HepG2 (cell line): ENCODE measurements around the gene SNAPC3. TPM values are rescaled to one million over a fixed set of nuclear protein-coding genes. Genes with fewer than 3 reads are reported as not detected.

Experiments
- ATAC-seq: fragments of 200-7000 bp; cut with Tn5 transposase; 3 replicates; pipeline ENCODE4 v1.9.1; 2020; ENCODE audit warnings: mild to moderate bottlenecking, moderate library complexity
- BruUV-seq: library from RNA; stranded (reverse); fragments of 400-500 nt; replicated peaks from 2 replicates; lab custom pipeline; 2021; lab: Mats Ljungman, UMichigan
- CTCF ChIA-PET: fragments of 300-600 bp; formaldehyde crosslinking; extraction: SDS; loops from one replicate; lab custom pipeline; 2021; ENCODE audit warnings: low total read pairs, inconsistent platforms, low intra/inter-chr PET ratio; lab: Yijun Ruan, JAX
- POLR2A ChIA-PET: fragments of 350-600 bp; sonication (Branson Sonifier 250); formaldehyde crosslinking; loops from one replicate; lab custom pipeline; 2020; ENCODE audit warnings: antibody characterized with exemption, inconsistent platforms; lab: Yijun Ruan, JAX
- DNase-seq: peaks from one replicate; pipeline ENCODE4 v3.0.0-alpha.2; 2015; ENCODE audit warnings: low spot score
- FAIRE-seq: peaks from 3 replicates; lab custom pipeline; 2011; peaks lifted over from hg19 to GRCh38; lab: Jason Lieb, UNC
- H2AFZ ChIP-seq: one replicate; pipeline ENCODE4 v1.6.1; 2011; ENCODE audit warnings: low read length, inconsistent platforms
- H3K27ac ChIP-seq: fragments of 300-600 bp; 3 replicates; pipeline ENCODE4 v1.8.0; 2011; ENCODE audit warnings: mixed run types, mild to moderate bottlenecking, mixed read lengths, low read length, inconsistent platforms; ENCODE audit not compliant: insufficient read depth; ENCODE audit errors: extremely low read length
- H3K27me3 ChIP-seq, 2 experiments: fragments of 200-600 bp in 1 of 2; 2 replicates in 1 of 2; 3 replicates in 1 of 2; pipeline versions ENCODE4 v1.6.0 to v1.8.0; 2011; ENCODE audit warnings: low read length in 2 of 2, mild to moderate bottlenecking in 2 of 2, moderate library complexity in 2 of 2, inconsistent platforms in 1 of 2; ENCODE audit not compliant: insufficient read depth in 2 of 2, control insufficient read depth in 1 of 2
- H3K36me3 ChIP-seq, 2 experiments: fragments of 200-600 bp in 1 of 2; replicated peaks in 1 of 2; 2 replicates in 1 of 2; 3 replicates in 1 of 2; pipeline versions ENCODE4 v1.5.1 to v1.8.0; 2011; ENCODE audit warnings: low read length in 2 of 2, inconsistent platforms in 1 of 2; ENCODE audit not compliant: insufficient read depth in 2 of 2, control insufficient read depth in 1 of 2
- H3K4me1 ChIP-seq: 2 replicates; pipeline ENCODE4 v1.5.1; 2012; ENCODE audit warnings: low read length, inconsistent platforms; ENCODE audit not compliant: insufficient read depth
- H3K4me2 ChIP-seq: 2 replicates; pipeline ENCODE4 v1.6.0; 2011; ENCODE audit warnings: low read depth, low read length, inconsistent platforms
- H3K4me3 ChIP-seq, 3 experiments: fragments of 200-600 bp in 1 of 3; sonication (generic), shearing (Covaris generic) in 1 of 3; replicated peaks in 1 of 3; 2 replicates each; pipeline ENCODE4 v1.5.1; 2011 to 2016; ENCODE audit warnings: low read length in 3 of 3, inconsistent platforms in 2 of 3, low read depth in 2 of 3, mild to moderate bottlenecking in 2 of 3, control low read depth in 1 of 3, mixed read lengths in 1 of 3; ENCODE audit not compliant: insufficient read depth in 1 of 3
- H3K79me2 ChIP-seq: one replicate; pipeline ENCODE4 v1.6.1; 2011; ENCODE audit warnings: low read length, inconsistent platforms; ENCODE audit not compliant: insufficient read depth
- H3K9ac ChIP-seq: 2 replicates; pipeline ENCODE4 v1.6.0; 2011; ENCODE audit warnings: mild to moderate bottlenecking, low read depth, low read length, inconsistent platforms; ENCODE audit not compliant: insufficient read depth
- H3K9me3 ChIP-seq: 2 replicates; pipeline ENCODE4 v1.5.1; 2012; ENCODE audit warnings: mild to moderate bottlenecking, low read length
- H4K20me1 ChIP-seq: 2 replicates; pipeline ENCODE4 v1.6.0; 2011; ENCODE audit warnings: inconsistent platforms, mild to moderate bottlenecking, low read length, moderate library complexity; ENCODE audit not compliant: insufficient read depth
- BHLHE40 ChIP-seq: IDR thresholded peaks from 2 replicates; pipeline ENCODE4 v1.6.1; 2011; ENCODE audit warnings: low read length, improper control_type of control experiment
- CBX1 ChIP-seq: IDR thresholded peaks from one replicate; pipeline ENCODE4 v1.6.1; 2016; ENCODE audit warnings: antibody characterized with exemption, low read depth
- CERS6 ChIP-seq: sonication (generic); formaldehyde crosslinking; IDR thresholded peaks from 2 replicates; pipeline ENCODE4 v1.5.0; 2020; ENCODE audit warnings: missing genetic modification reagents
- ESRRA ChIP-seq: sonication (generic); formaldehyde crosslinking; IDR thresholded peaks from 2 replicates; pipeline ENCODE4 v1.5.1; 2020; ENCODE audit warnings: mild to moderate bottlenecking, low read depth, missing genetic modification reagents
- FOXA1 ChIP-seq, 2 experiments: fragments of 450-650 bp in 1 of 2; sonication (generic) in 1 of 2; formaldehyde crosslinking in 1 of 2; IDR thresholded peaks; 2 replicates each; pipeline versions ENCODE4 v1.4.0 to v1.6.1; 2016 to 2020; ENCODE audit warnings: missing genetic modification reagents in 1 of 2
- NFIC ChIP-seq: IDR thresholded peaks from 2 replicates; pipeline ENCODE4 v1.6.1; 2012; ENCODE audit warnings: mild to moderate bottlenecking, low read length, inconsistent platforms
- PCBP1 ChIP-seq: fragments of 200-400 bp; formaldehyde crosslinking; IDR thresholded peaks from 2 replicates; pipeline ENCODE4 v1.6.1; 2017; ENCODE audit warnings: mild to moderate bottlenecking, low read depth, low read length, borderline replicate concordance
- RELA ChIP-seq: sonication (generic); formaldehyde crosslinking; IDR thresholded peaks from 2 replicates; pipeline ENCODE4 v1.4.0; 2020; ENCODE audit warnings: missing genetic modification reagents
- ZKSCAN5 ChIP-seq: sonication (generic); formaldehyde crosslinking; IDR thresholded peaks from 2 replicates; pipeline ENCODE4 v1.5.1; 2020; ENCODE audit warnings: mild to moderate bottlenecking, missing genetic modification reagents
- ZNF775 ChIP-seq: sonication (generic); formaldehyde crosslinking; IDR thresholded peaks from 2 replicates; pipeline ENCODE4 v1.4.0; 2020; ENCODE audit warnings: missing genetic modification reagents, mild to moderate bottlenecking, moderate library complexity, borderline replicate concordance
- WGBS: methylation state at CpG from one replicate; pipeline ENCODE4 v1.1.6; 2017; ENCODE audit warnings: low lambda C conversion rate; 5-methylcytosine and 5-hydroxymethylcytosine counted together
- in situ Hi-C: cut with HindIII; loops from 2 replicates; pipeline ENCODE4 v1.10.0; 2017; ENCODE audit warnings: low pct_unique_long_range_greater_than_20kb; ENCODE audit not compliant: extremely low pct_ligation_motif_present
- intact Hi-C: fragments of 100-400 bp; cut with micrococcal nuclease; formaldehyde crosslinking; loops from one replicate; pipeline ENCODE4 v1.10.0; 2022; ENCODE audit not compliant: unreplicated experiment
- polyA plus RNA-seq, 8 experiments: library from polyadenylated mRNA; depleted of rRNA in 3 of 8; stranded (reverse) in 7 of 8; unstranded in 1 of 8; fragments of >200 nt; fragmentation: Illumina TruSeq in 4 of 8; extraction: Trizol in 4 of 8; gene quantifications; 2 replicates each; pipeline versions ENCODE4 v1.2.1 to v1.2.3, GENCODE V29; 2011 to 2016; ENCODE audit warnings: low read depth in 4 of 8, missing spikeins in 1 of 8, mixed read lengths in 1 of 8; ENCODE audit not compliant: insufficient read depth in 1 of 8
- total RNA-seq, 5 experiments: library from RNA; depleted of rRNA; stranded (reverse); fragments of >200 nt; fragmentation: Illumina TruSeq; extraction: Trizol; gene quantifications; 2 replicates each; pipeline ENCODE4 v1.2.3, GENCODE V29; 2016; ENCODE audit warnings: low read depth in 1 of 5

The SNAPC3 gene
- total and polyA plus RNA-seq, 2 of the 13 experiments (the other 11 are each of a cell fraction or from before 2014, with no cell fraction given): 25.6 to 26.0 TPM

- no peak overlapping the region for H3K4me3 ChIP-seq
- DNase-seq: no peak
- TF ChIP-seq ZNF775 (CRISPR knock-in tag) (no peak), CERS6 (CRISPR knock-in tag) (no peak), NFIC (no peak), RELA (CRISPR knock-in tag) (no peak), FOXA1 (IDR thresholded peaks at IDR 0.05) (no peak), FOXA1 (CRISPR knock-in tag; IDR thresholded peaks at IDR 0.05) (no peak), CBX1 (no peak), ZKSCAN5 (CRISPR knock-in tag) (no peak), ESRRA (no peak), BHLHE40 (no peak), PCBP1 (no peak)
- H3K9me3 ChIP-seq: no peaks in the 10 kb centered on the region
- H3K9ac ChIP-seq: no peak overlapping the region
- no peak overlapping the region for H2AFZ ChIP-seq
- WGBS: 93% methylated on average over 2 of the region's 2 CpGs
- no peaks in the 10 kb centered on the region for H3K27me3 ChIP-seq
- ChIA-PET CTCF (no interaction called here), POLR2A (no interaction called here)
- intact Hi-C loops (no loop called here), in situ Hi-C loops (no loop called here)
- peaks cover 8% of the 10 kb centered on the region for H3K79me2 ChIP-seq
- no peak for FAIRE-seq
- no peaks in the 10 kb centered on the region for H4K20me1 ChIP-seq
- peaks cover 1 to 20% of the 10 kb centered on the region in 2 experiments for H3K36me3 ChIP-seq
- BruUV-seq: no TSS peak
- H3K4me2 ChIP-seq: no peak overlapping the region
- no peak overlapping the region for H3K27ac ChIP-seq
- ATAC-seq: no peak
- no peaks in the 10 kb centered on the region for H3K4me1 ChIP-seq
Measured at GRCh38 chr9:15499139-15499538, 76.5 kb downstream of the SNAPC3 start.
